Measurements from ENCODE around the gene NTRK2. TPM values are rescaled to one million over a fixed set of nuclear protein-coding genes. Genes with fewer than 3 reads are reported as not detected.

The NTRK2 gene
- total RNA-seq, 1 donor from 2014 or later: 3.8 TPM

GRCh38 chr9:85045271-85045670 lies 375.7 kb downstream of the NTRK2 start:
- TF ChIP-seq, protein P1, sequence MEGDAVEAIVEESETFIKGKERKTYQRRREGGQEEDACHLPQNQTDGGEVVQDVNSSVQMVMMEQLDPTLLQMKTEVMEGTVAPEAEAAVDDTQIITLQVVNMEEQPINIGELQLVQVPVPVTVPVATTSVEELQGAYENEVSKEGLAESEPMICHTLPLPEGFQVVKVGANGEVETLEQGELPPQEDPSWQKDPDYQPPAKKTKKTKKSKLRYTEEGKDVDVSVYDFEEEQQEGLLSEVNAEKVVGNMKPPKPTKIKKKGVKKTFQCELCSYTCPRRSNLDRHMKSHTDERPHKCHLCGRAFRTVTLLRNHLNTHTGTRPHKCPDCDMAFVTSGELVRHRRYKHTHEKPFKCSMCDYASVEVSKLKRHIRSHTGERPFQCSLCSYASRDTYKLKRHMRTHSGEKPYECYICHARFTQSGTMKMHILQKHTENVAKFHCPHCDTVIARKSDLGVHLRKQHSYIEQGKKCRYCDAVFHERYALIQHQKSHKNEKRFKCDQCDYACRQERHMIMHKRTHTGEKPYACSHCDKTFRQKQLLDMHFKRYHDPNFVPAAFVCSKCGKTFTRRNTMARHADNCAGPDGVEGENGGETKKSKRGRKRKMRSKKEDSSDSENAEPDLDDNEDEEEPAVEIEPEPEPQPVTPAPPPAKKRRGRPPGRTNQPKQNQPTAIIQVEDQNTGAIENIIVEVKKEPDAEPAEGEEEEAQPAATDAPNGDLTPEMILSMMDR (IDR thresholded peaks at IDR 0.05; ENCODE audit: borderline replicate concordance): no peak
- H3K27me3 ChIP-seq (ENCODE audit: low read depth): peaks cover 18% of the 10 kb centered on the region
- H3K4me3 ChIP-seq: no peak overlapping the region
- DNase-seq: no peak
- H3K27ac ChIP-seq (replicated peaks): no peak overlapping the region
- peaks cover 5% of the 10 kb centered on the region for H3K4me1 ChIP-seq
- no peaks in the 10 kb centered on the region for H3K36me3 ChIP-seq
- H3K9me3 ChIP-seq (replicated peaks): no peaks in the 10 kb centered on the region
- intact Hi-C loops (cut with micrococcal nuclease): no loop called here

- peaks cover 8% of the 10 kb centered on the region for H3K27me3 ChIP-seq (ENCODE audit: low read depth)
- intact Hi-C loops (cut with micrococcal nuclease): no loop called here
These were observed 376.9 kb downstream of the NTRK2 start for GRCh38 chr9:85046475-85046874.

DNA sequence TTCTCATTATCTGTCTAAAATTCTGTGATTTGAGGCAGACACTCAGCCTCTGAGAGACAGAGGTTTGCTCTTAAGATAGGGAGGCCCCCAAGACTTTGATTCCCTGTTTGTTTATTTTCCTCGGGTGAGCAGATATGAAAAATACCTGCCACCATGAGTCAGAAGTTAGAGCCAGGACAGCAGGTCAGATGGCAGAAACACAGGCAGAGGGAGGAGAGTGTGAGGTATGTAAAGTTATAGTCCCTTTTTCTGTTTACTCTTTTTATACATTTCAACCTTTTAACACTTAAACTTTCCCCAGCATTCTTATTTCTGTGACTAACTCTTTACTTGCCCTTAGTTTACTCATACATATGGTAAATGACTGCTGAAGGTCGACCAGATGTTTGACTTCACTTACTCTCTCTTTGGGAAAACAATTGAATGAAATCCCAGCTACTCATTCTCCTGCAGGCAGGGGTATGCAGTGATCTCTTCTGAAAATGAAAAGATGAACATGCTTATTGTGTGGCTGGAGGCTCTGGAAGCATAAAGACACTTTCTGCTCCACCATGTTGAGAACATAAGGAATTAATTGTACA lies 383.8 kb downstream of the NTRK2 start:
- H3K4me1 ChIP-seq: no peaks in the 10 kb centered on the region
- H3K27ac ChIP-seq (replicated peaks): no peak overlapping the region
- H3K4me3 ChIP-seq: no peak overlapping the region
- no peaks in the 10 kb centered on the region for H3K36me3 ChIP-seq
- DNase-seq: no peak
- no peaks in the 10 kb centered on the region for H3K9me3 ChIP-seq (replicated peaks)
- H3K27me3 ChIP-seq (ENCODE audit: low read depth): peaks cover 4% of the 10 kb centered on the region
- TF ChIP-seq, protein P1 (IDR thresholded peaks at IDR 0.05; ENCODE audit: borderline replicate concordance): no peak
- intact Hi-C loops (cut with micrococcal nuclease): no loop called here

More at GRCh38 chr9:85046475-85046874, 376.9 kb downstream of the NTRK2 start:
- TF ChIP-seq, protein P1 (IDR thresholded peaks at IDR 0.05; ENCODE audit: borderline replicate concordance): no peak
- Histone ChIP-seq H3K9me3 (replicated peaks) (no peaks in the 10 kb centered on the region), H3K4me3 (no peak overlapping the region), H3K27ac (replicated peaks) (no peak overlapping the region), H3K36me3 (no peaks in the 10 kb centered on the region), H3K4me1 (peaks cover 5% of the 10 kb centered on the region)
- no peak for DNase-seq

DNA sequence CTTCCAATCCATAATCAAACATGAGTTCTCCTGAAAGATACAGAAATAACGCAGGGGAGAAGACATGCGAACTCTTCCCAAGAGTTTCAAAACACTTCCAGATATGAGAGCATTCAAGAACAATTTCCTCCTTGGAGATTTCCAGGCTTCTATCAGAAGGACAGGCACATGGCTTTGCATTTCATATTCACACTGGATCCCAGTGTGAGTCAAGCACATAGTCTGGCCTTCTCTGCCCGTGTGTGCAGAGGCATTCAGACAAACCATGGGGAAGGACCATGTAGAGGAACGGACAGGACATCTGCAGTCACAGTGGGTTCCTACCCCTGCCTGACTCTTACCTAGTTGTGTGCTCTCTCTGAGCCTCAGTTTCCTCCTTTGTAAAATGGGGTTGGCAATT lies 384.5 kb downstream of the NTRK2 start:
- Histone ChIP-seq H3K9me3 (replicated peaks) (no peaks in the 10 kb centered on the region), H3K27ac (replicated peaks) (no peak overlapping the region), H3K4me3 (no peak overlapping the region), H3K4me1 (no peaks in the 10 kb centered on the region), H3K36me3 (no peaks in the 10 kb centered on the region), H3K27me3 (ENCODE audit: low read depth) (peaks cover 4% of the 10 kb centered on the region)
- intact Hi-C loops (cut with micrococcal nuclease): no loop called here
- no peak for DNase-seq
- TF ChIP-seq, protein P1 (IDR thresholded peaks at IDR 0.05; ENCODE audit: borderline replicate concordance): no peak

DNA sequence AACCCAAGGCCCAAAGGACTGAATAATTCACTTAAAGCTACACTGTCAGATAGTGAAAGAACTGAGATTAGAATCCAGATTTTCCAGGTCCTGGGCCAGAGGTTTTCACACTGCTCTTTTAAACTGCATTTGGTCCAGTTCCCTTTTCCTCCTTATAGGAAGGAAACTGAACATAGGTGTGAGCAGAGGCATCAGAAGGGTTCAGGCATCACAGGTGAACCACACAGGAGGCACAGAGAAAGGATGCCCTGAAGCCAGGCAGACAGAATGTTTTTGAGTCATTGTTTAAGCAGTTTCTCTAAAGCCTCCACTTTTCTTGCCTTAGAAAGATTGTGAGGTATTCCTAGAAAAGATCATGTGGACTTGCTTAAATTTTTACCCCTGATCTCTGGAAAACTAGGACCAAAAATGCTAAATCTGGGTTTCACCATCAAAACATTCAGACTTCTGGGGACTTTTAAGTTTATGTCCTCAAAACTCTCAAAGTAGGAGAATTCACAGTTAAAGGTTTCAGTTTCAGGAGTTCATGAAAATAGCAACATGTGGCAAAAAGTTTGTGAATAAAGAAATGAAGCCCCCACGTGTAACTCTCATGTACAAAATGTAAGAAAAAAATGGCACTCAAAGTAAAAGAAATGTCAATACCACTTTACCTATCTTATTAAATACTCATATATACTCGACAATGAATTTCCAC lies 386.1 kb downstream of the NTRK2 start:
- H3K4me3 ChIP-seq: no peak overlapping the region
- H3K27me3 ChIP-seq (ENCODE audit: low read depth): peaks cover 4% of the 10 kb centered on the region
- intact Hi-C loops (cut with micrococcal nuclease): no loop called here
- no peak overlapping the region for H3K27ac ChIP-seq (replicated peaks)
- TF ChIP-seq, protein P1 (IDR thresholded peaks at IDR 0.05; ENCODE audit: borderline replicate concordance): no peak
- H3K9me3 ChIP-seq (replicated peaks): no peaks in the 10 kb centered on the region
- no peaks in the 10 kb centered on the region for H3K4me1 ChIP-seq
- no peaks in the 10 kb centered on the region for H3K36me3 ChIP-seq
- no peak for DNase-seq

Measured in left ventricle myocardium inferior (tissue), 1 donor.